ENCODE data around the gene MYL9.
"Not testable (repeated sequence)": the region's sequence is repeated elsewhere in the genome, so short reads cannot be mapped to it uniquely, and the experiment has no call there.

MYL9 gene

DNA sequence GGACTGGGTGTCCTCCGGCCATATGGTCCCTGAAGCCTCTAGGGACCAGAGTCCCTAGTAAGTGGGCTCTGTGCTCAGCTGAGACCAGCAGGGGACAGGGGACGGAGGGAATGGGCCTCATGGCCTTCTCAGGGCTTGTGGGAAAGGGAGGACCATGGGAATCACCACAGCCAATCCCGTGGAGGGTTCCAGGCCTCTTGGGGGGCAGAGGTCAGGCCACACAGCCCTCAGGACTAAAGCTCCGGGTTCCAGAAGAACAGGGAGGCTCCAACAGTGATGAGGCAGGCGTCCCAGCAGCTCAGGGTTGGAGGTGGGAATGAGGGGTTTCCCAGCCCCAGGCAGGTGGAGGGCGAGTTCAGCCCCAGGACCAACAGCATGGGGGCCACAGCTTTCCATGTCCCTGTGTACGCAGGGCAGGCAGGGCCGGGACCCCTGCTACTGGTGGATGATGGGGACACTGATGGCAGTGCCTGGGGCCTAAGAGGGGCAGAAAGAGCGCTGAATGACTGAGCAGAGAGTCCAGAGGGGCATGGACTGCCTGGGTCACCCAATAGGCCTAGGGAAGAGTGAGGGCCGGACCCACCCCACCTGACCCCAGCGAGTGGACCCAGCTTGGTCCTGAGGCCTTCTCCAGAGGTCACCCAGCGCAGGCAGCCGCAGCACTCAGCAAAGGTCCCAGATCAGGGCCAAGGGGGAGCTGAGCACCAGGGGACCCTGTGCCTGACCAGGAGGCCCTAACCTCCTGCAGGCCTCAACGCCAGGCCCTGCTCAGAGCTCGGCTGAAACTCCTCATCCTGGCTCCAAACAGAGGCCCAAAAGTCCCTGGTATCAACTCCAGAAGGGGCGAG lies 8.8 kb downstream of the MYL9 start:
- DNase-seq = no peak

DNA sequence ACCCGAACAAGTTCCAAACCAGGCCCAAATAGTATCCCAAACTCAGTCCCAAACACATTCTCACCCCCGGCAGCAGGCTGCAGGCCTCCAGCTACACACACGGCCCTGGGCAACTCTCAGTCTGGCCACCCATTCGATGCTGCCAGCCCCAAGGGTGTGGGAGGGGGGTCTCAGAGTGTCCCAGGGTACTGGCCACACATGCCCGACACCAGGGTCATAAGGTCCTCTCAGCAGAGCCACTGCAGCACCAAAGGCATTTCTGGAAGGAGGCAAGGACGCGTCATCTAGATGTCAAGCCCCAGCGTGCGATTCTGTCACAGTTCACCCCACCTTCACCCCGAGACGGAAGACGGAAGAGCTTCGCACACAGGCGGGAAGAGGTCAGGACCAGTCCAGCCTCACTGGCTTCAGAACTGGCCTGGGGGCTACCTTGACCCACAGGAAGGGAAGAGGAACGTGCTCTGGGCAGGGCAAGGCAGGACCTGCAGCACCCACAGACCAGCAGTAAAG lies 9.5 kb downstream of the MYL9 start:
- no peak for DNase-seq

DNA sequence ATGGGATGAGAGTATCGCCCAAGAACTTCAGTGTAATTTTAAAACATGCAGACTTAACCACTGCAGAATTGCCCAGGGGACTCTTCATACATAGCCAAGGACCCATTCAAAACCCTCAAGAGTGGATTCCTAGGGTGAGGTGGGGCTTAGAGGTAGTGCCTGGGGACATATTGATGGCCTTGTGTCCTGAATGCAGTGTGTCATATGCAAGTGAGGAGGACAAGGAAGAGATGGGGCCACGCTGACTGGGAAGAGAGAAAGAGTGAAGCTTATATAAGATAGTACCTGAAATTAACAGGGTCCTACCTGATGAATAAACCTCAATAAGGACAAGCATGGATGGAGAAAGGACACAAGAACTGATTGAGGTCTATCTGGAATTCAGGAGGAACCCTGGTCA lies 13.9 kb downstream of the MYL9 start:
- DNase-seq = no peak

DNA sequence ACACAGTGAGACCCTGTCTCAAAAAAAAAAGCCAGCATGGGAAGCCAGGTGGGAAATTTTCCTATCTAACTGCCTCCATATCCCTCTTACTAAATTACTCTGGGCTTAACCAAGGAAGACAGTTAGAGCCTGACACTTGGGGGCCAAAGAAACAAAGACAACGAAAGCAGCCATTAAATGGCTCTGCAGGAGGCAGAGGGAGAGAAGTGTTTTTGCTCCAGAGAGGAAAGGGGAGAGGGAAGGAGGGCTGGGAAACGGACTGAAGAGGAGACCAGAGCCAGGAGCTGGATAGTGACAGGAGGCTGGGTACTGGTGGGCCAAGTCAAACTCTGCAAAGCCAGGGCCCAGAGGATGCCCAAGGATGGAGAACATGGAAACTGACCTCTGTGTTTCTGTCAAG lies 21.4 kb downstream of the MYL9 start:
- DNase-seq = no peak

DNA sequence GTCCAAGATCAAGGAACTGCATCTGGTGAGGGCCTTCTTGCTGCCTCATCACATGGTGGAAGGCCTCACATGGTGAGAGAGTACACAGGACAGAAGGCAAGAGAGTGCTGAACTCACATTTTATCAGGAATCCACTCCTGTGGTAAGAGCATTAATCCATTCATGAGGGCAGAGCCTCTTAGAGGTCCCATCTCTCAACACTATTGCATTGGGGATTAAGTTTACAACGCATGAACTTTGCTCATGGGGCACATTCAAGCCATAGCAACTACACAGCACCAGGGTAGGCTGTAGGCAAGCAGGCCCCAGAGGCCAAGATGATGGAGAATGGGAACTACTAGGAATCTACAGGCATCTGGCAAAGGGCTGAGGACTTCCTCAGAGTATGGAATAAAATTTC lies 22.1 kb downstream of the MYL9 start:
- DNase-seq = no peak

DNA sequence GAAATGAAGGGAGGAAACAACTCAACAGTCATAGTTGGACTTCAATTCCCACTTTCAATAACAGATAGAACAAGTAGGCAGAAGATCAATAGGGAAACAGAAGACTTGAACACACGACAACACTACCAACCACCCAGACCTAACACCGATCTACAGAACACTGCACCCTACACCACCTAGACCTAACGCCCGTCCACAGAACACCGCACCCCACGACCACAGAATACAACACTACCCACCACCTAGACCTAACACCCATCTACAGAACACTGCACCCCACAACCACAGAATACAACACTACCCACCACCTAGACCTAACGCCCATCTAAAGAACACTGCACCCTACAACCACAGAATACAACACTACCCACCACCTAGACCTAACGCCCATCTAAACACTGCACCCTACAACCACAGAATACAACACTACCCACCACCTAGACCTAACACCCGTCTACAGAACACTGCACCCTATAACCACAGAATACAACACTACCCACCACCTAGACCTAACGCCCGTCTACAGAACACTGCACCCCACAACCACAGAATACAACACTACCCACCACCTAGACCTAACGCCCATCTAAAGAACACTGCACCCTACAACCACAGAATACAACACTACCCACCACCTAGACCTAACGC lies 22.9 kb downstream of the MYL9 start:
- not testable (repeated sequence) for DNase-seq

DNA sequence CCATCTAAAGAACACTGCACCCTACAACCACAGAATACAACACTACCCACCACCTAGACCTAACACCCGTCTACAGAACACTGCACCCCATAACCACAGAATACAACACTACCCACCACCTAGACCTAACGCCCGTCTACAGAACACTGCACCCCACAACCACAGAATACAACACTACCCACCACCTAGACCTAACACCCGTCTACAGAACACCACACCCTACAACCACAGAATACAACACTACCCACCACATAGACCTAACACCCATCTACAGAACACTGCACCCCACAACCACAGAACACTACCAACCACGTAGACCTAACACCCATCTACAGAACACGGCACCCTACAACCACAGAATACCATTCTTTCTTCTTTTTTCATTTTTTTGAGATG lies 23.4 kb downstream of the MYL9 start:
- DNase-seq = peak; percentile 40 to 41

DNA sequence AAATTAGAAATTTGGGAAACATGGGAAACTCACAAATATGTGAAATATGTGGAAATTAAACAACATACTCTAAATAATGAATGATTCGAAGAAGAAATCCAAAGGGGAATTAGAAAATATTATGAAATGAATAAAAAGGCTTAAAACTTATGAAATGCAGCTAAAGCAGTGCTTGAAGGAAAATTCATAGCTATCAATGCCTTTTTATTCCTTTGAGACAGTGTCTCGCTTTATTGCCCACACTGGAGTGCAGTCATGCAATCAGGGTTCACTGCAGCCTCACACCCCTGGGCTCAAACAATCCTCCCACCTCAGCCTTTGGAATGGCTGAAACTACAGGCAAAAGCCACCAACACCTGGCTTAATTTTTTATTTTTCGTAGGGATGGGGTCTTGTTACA lies 24.2 kb downstream of the MYL9 start:
- DNase-seq = no peak

DNA sequence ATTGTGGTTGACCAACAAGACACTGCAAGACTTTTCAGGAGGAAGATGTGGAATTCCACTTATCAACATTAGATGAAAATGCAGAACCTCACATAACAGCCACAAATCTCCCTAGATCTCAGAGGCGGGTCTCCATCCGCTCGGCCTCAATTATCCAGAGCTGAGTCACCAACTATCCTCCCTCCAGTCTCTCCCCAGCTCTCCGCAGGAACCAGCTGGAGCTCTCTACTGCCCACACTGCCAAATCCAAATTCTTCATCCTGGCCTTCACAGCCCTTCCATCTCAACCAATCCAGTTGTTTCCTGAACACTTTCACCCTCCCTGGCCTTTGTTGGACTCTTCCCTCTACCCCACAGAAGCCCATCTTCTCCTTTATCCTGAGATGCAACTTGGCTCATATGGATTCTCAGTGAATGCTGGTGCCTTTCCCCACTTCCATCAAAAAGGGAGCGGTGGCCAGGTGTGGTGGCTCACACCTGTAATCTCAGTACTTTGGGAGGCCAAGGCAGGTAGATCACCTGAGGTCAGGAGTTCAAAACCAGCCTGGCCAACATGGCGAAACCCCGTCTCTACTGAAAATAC lies 28.6 kb downstream of the MYL9 start:
- no peak for DNase-seq

DNA sequence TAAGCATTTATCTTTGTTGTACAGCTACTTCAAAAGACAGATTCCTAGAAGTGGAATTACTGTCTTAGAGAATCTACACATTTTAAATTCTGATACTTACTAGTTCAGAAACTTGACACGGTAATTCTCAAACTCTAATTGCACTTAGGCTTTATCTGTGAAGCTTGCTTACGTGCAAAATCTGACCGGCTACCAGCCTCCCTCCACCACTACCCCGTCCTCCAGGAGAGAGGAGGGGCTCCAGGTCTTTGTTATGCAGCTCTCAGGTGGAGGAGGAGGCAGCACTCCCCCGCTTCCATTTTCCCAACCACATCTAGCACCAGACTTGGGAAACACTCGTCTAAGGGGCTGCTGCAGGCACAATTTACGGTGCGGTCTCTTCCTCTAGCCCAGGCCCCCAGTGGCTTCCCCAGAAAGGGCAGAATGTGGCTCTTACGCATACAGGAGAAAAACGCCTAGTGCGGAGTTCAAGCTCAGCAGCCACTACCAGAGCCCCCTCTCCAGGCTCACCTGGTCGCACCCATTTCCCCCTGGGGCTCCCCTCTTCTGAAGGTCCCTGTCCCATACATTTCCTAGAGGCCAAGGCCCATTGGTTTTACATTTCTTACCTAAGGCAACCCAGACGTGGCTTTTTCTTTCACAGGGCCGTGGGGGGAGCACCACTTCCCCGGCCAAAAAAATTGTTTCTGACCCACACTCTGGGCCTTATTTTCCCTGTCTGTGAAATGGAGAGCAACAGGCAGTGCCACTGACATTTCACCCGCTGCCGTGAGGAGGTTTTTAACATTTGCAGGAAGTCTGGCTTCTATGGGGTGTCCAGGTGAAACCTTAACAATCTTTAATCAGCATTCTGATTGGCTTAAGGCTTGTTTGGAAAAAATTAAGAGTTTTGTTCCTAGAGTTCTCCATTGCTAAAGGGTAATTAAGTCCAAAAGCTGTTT lies 30.5 kb downstream of the MYL9 start:
- no peak for DNase-seq

DNA sequence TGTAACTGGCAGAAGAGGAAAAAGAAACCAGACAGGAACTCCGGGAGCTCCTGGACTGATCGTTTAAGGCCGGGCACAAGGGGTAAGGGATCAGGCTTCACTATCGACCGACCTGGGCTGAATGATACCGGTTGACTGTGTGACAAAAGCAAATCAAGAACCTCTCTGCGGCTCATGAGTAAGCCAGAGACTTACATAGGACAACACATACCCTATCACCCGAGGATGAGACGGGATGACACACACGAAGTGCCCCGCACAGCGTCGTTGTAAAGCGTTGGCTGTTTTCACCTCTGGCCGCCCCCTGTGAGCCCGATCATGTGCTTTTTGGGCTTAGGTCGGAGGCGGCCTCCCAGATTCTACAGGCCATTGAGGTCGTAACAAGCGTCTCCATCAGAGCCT lies 31.4 kb downstream of the MYL9 start:
- peak; percentile 65 to 75 for DNase-seq

DNA sequence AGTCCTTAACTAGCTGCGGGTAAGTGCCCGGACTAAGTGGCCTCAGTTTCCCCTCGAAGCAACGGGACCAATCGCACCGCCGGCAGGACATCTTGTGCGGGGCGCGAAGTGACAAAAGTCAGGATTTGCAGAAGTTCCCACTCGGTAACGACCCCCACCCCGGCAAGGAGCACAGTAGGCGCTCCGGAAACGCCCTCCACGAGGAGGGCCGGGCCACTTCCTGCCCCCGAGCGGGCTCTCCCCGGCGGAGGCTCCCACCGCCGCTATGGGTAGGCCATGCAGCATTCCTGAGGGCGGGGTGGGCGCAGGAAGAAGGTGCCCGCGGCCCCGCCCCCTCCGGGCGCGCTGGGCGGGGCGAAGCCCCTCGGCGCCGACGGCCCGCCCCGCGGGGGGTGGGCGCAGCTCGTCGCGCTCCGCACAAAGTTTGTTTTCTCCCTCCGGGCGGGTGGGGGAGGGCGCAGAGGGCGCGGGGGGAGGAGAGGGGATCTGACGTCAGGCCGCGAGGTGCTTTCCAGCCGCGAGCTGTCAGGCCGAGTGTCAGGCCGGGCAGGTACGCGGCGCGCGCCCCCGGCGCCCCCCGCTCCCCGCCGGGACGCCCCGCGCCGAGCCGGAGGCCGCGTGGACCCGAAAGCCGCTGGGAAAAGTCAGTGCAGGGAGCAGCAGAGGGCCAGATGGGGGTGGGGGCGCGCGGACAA lies 31.9 kb downstream of the MYL9 start, which contains the start of gene TGIF2:
TSS of gene TGIF2 (plus strand) at position 495 of the 695 bp plus-strand sequence. CDS start 5,178 bp downstream, outside the sequence.
- peak; percentile 94 to 95 for DNase-seq

DNA sequence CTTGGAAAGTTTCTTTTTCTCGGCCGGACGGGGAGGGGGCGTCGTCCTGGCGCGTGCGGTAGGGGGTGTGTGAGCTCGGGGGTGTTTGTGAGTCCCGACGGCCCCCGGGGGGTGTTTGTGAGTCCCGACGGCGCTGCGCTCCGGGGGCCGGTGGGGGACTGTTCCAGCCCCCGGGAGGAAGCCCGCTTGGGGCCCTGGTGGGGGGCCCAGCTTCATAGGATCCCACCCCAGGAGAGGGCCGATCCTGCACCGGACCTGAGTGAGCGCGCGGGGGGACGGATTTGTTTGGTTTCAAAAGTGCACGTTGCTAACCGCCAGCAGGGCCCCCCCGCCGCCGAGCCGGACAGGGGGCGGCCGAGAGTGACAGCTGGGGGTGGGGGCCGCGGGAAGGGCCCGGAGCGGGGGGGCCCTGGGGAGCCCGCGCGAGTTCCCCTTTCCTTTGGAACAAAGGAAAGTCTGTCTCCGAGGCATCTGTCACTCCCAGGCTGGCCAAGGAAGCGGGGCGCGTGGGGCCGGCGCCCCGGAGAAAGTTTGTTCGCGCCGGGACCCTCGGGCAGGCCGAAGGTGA lies 32.6 kb downstream of the MYL9 start:
- peak; percentile 48 to 60 for DNase-seq

DNA sequence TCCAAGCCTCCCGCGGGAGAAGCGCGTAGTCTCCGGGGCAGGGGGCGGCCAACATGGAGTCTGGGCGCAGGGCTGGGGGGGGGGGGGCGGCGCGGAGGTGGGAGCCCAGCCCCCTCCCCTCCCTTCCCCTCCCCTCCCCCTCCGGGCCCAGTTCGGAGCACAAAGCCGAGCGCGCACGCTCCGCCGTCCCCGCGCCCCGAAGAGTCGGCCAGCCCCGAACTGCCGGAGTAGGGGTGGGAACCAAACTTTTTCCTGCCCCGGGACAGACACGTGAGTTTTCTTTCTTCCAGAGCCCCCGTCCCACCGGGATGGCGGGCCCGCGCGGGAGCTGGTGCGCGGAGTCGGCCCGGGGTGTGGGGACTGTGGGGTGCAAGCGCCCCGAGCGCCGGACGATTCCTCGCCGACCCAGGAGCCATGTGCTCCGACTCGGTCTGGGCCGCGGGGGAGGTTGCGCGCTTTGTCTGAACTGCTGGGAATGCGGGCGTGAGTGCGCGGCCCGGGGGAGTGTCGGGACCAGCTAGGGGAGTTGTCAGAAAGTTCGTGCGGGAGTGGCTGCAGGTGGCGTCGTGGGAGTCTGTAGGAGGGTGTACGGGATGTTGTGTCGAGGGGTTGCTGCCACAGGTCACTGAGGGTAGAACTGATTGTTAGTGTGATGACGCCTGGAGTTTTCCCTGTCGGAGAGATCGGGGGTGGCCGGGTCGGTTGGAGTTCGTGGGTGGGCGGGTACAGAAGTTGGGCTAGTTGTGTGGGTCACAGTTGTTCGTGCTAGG lies 33.2 kb downstream of the MYL9 start:
- DNase-seq = peak; percentile 58

DNA sequence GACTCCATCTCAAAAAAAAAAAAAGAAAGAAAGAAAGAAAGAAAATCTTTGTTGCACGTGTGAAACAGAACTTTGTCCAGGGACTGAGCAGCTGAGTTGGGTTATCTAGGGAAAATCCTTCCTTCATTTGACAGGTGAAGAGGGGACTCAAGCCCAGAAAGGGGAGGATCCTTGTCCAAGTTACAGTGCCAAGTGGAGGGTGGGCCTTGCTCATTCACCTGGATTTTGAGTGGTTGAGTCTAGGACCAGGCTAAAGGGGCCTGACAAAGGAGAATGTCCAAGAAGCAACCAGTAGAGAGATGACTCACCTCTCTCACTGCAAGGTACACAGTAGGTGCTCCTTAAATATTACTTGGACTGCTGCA lies 34.7 kb downstream of the MYL9 start:
- DNase-seq = no peak

DNA sequence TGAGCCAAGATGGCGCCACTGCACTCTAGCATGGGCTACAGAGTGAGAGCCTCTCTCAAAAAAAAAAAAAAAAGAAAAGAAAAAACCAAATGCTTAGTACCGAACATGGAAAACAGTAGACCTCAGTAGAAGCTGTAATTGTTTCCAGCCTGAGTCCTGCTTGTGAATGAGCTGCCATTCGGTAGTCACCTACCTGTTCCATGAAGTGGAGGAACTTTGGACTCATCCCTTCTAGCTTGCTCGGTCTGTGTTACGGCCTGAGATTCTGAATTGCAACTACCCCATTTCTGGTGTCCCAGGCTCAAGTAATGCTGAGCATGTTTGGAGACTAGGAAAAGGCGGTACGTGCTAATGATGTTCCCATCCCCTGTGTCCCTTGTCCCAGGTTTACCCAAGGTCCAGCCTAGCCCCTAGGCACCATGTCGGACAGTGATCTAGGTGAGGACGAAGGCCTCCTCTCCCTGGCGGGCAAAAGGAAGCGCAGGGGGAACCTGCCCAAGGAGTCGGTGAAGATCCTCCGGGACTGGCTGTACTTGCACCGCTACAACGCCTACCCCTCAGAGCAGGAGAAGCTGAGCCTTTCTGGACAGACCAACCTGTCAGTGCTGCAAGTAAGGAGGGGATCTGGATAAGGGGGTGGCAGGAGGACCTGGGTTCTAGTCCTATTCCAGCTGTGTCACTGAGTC lies 37.2 kb downstream of the MYL9 start:
- no peak for DNase-seq

DNA sequence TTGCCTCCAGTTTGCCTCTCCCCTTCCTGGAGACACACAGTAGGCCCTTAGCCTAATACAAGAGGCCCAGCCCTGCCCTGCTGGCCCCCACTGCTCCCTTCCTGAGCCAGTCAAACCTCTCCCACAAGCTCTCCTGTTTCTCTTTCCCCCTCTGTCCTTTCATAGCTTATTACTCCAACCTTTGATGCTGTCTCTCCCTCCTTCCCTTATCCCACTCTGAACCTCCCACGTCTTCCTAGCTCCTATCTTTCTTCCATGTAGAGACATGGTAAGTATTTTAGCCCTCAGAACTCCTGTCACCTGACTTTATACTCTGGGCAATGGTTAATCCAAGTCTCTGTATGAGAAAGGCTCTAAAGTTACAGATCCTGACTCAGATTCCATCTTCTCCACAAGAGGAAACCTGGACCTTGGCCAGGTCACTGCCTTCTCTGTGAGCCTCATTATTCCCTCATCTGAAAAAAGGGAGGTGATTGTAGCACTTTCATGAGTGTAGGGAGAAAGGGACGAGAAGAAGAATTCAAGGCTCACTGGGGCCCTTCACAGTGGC lies 38.8 kb downstream of the MYL9 start:
- DNase-seq = no peak

DNA sequence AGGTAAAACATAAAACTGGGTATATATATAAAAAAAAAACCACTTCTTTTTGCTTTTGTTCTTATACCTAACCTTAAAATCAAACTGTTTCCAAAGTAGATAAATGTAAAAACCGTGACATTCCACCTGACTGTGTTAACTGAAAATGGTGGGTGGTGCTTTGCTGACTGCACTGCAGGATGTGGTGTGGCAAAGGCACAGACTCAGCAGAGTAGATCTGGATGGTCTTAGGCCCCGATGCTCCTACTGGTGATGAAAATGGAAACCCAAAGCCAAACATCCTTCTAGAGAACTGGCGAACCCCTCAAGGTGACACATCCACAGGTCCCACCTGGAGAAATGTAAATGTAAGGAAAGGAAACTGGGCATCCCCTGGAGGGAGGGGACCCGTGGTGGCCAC lies 41.0 kb downstream of the MYL9 start:
- no peak for DNase-seq

DNA sequence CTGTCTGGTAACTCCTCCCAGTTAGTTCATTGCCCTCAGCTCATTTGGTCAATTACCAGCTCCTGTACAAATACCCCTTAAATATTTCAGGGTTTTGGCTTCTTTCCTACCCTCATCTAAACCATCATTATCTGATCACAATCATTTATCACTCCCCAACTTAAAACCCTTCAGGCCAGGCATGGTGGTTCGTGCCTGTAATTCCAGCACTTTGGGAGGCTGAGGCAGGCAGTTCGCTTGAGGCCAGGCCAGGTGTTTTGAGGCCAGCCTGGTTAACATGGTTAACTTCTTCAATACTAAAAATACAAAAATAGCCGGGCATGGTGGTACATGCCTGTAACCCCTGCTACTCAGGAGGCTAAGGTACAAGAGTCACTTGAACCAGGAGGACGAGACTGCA lies 41.5 kb downstream of the MYL9 start:
- no peak for DNase-seq

DNA sequence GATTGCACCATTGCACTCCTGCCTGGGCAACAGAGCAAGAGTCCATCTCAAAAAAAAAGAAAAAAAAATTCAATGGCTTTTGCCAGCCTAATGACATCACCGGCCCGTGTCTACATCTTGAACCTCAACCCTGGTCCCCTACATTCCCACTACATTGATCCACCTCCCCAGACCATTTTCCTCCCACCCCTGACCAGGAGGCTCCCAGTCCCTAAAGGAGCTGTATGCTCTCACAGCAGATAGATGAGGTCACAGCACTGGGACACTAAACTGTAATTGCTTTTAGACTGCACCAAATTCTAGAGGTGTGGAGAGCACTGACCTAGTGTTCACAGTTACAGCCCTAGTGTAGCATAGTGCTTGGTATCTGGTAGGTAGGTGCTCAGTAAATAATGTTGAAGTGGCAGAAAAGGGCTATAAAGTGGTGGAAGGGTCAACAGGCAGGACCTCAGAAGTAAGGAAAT lies 42.7 kb downstream of the MYL9 start:
- no peak for DNase-seq
